H9 (cell line): ENCODE measurements around the gene NEK11. TPM values are rescaled to one million over a fixed set of nuclear protein-coding genes. Genes with fewer than 3 reads are reported as not detected.

Source experiments
- DNase-seq: peaks from one replicate; pipeline ENCODE4 v3.0.0-alpha.2; 2017
- H2AFZ ChIP-seq: one replicate; pipeline ENCODE4 v1.6.1; 2013; ENCODE audit warnings: mild to moderate bottlenecking, low read length, control low read depth, moderate library complexity
- H2AK5ac ChIP-seq: 2 replicates; pipeline ENCODE4 v1.6.1; 2013; ENCODE audit warnings: low read length, control low read depth, mixed read lengths; ENCODE audit not compliant: insufficient read length
- H2BK120ac ChIP-seq: one replicate; pipeline ENCODE4 v1.6.1; 2013; ENCODE audit warnings: low read depth, mild to moderate bottlenecking, low read length, control low read depth, inconsistent platforms; ENCODE audit not compliant: poor library complexity, severe bottlenecking
- H2BK12ac ChIP-seq: 2 replicates; pipeline ENCODE4 v1.6.1; 2013; ENCODE audit warnings: low read length, control low read depth, mixed read lengths, low read depth; ENCODE audit not compliant: insufficient read length
- H2BK15ac ChIP-seq: 2 replicates; pipeline ENCODE4 v1.6.1; 2013; ENCODE audit warnings: low read depth, low read length, control low read depth
- H2BK20ac ChIP-seq: one replicate; pipeline ENCODE4 v1.6.1; 2013; ENCODE audit warnings: low read depth, mild to moderate bottlenecking, low read length, control low read depth, inconsistent platforms; ENCODE audit not compliant: poor library complexity, severe bottlenecking
- H2BK5ac ChIP-seq: 2 replicates; pipeline ENCODE4 v1.6.1; 2013; ENCODE audit warnings: low read length, control low read depth, mixed read lengths; ENCODE audit not compliant: insufficient read length
- H3K14ac ChIP-seq: 2 replicates; pipeline ENCODE4 v1.6.1; 2013; ENCODE audit warnings: low read length, control low read depth; ENCODE audit not compliant: insufficient read depth
- H3K18ac ChIP-seq: 2 replicates; pipeline ENCODE4 v1.6.1; 2013; ENCODE audit warnings: low read depth, mild to moderate bottlenecking, mixed read lengths, low read length, control low read depth; ENCODE audit not compliant: insufficient read length
- H3K23ac ChIP-seq: 2 replicates; pipeline ENCODE4 v1.6.1; 2013; ENCODE audit warnings: low read length, control low read depth, mixed read lengths, low read depth; ENCODE audit not compliant: insufficient read length
- H3K23me2 ChIP-seq: 2 replicates; pipeline ENCODE4 v1.6.1; 2013; ENCODE audit warnings: low read depth, mild to moderate bottlenecking, mixed read lengths, low read length, control low read depth; ENCODE audit not compliant: insufficient read length, poor library complexity, severe bottlenecking
- H3K27ac ChIP-seq: 2 replicates; pipeline ENCODE4 v1.5.1; 2013; ENCODE audit warnings: low read length, control low read depth, mixed read lengths, low read depth; ENCODE audit not compliant: insufficient read length
- H3K27me3 ChIP-seq: 2 replicates; pipeline ENCODE4 v1.6.1; 2013; ENCODE audit warnings: low read length, control low read depth, inconsistent platforms; ENCODE audit not compliant: insufficient read depth
- H3K4ac ChIP-seq: 2 replicates; pipeline ENCODE4 v1.6.1; 2013; ENCODE audit warnings: low read depth, mild to moderate bottlenecking, control low read depth, inconsistent platforms, low read length, moderate library complexity
- H3K4me1 ChIP-seq: 2 replicates; pipeline ENCODE4 v1.6.1; 2013; ENCODE audit warnings: low read length, control low read depth, inconsistent platforms; ENCODE audit not compliant: insufficient read depth
- H3K4me2 ChIP-seq: 2 replicates; pipeline ENCODE4 v1.6.1; 2013; ENCODE audit warnings: low read length, control low read depth, mixed read lengths; ENCODE audit not compliant: insufficient read length, insufficient read depth
- H3K56ac ChIP-seq: 2 replicates; pipeline ENCODE4 v1.6.1; 2013; ENCODE audit warnings: low read depth, mild to moderate bottlenecking, mixed read lengths, low read length, control low read depth; ENCODE audit not compliant: insufficient read length
- H3K79me1 ChIP-seq: 2 replicates; pipeline ENCODE4 v1.6.1; 2013; ENCODE audit warnings: low read depth, mild to moderate bottlenecking, moderate library complexity, low read length, control low read depth, inconsistent platforms; ENCODE audit not compliant: insufficient read depth, poor library complexity, severe bottlenecking
- H3K79me2 ChIP-seq: 2 replicates; pipeline ENCODE4 v1.6.1; 2013; ENCODE audit warnings: low read length, control low read depth, inconsistent platforms; ENCODE audit not compliant: insufficient read depth
- H3K9ac ChIP-seq: 2 replicates; pipeline ENCODE4 v1.6.1; 2013; ENCODE audit warnings: low read length, control low read depth, mixed read lengths; ENCODE audit not compliant: insufficient read length; ENCODE audit errors: extremely low read depth
- H3K9me3 ChIP-seq: one replicate; pipeline ENCODE4 v1.6.1; 2013; ENCODE audit warnings: low read depth, low read length, inconsistent platforms; ENCODE audit not compliant: control insufficient read depth
- H3T11ph ChIP-seq: one replicate; pipeline ENCODE4 v1.6.1; 2013; ENCODE audit warnings: mild to moderate bottlenecking, low read length, control low read depth, inconsistent platforms
- H4K20me1 ChIP-seq: one replicate; pipeline ENCODE4 v1.6.1; 2013; ENCODE audit not compliant: control insufficient read depth, insufficient read length, insufficient read depth
- H4K5ac ChIP-seq: 2 replicates; pipeline ENCODE4 v1.6.1; 2013; ENCODE audit warnings: low read depth, mild to moderate bottlenecking, mixed read lengths, low read length, control low read depth; ENCODE audit not compliant: insufficient read length
- H4K8ac ChIP-seq: replicated peaks from 2 replicates; pipeline ENCODE4 v1.6.1; 2013; ENCODE audit warnings: low read length, control low read depth, mixed read lengths, low read depth; ENCODE audit not compliant: insufficient read length
- H4K91ac ChIP-seq: 2 replicates; pipeline ENCODE4 v1.6.1; 2013; ENCODE audit warnings: low read depth, mild to moderate bottlenecking, moderate library complexity, mixed read lengths, low read length, control low read depth; ENCODE audit not compliant: insufficient read length
- H3K27ac Mint-ChIP-seq, 3 experiments: 2 replicates in 2 of 3; 3 replicates in 1 of 3; pipeline ENCODE4 v1.8.0; 2020 to 2021; ENCODE audit warnings: mixed read lengths in 3 of 3, mild to moderate bottlenecking in 1 of 3, moderate library complexity in 1 of 3
- H3K27me3 Mint-ChIP-seq: 2 replicates; pipeline ENCODE4 v1.8.0; 2021; ENCODE audit warnings: low read depth, mild to moderate bottlenecking, moderate library complexity, mixed read lengths
- H3K36me3 Mint-ChIP-seq, 3 experiments: 2 replicates in 2 of 3; 3 replicates in 1 of 3; pipeline ENCODE4 v1.8.0; 2020 to 2021; ENCODE audit warnings: low read depth in 3 of 3, mixed read lengths in 3 of 3; ENCODE audit not compliant: insufficient read depth in 1 of 3
- H3K4me1 Mint-ChIP-seq, 2 experiments: 2 replicates each; pipeline ENCODE4 v1.8.0; 2020; ENCODE audit warnings: mixed read lengths in 2 of 2
- H3K4me3 Mint-ChIP-seq, 2 experiments: 2 replicates in 1 of 2; 3 replicates in 1 of 2; pipeline ENCODE4 v1.8.0; 2020 to 2021; ENCODE audit warnings: mild to moderate bottlenecking in 2 of 2, mixed read lengths in 2 of 2, moderate library complexity in 1 of 2
- H3K9me3 Mint-ChIP-seq, 2 experiments: 2 replicates in 1 of 2; 3 replicates in 1 of 2; pipeline ENCODE4 v1.8.0; 2020; ENCODE audit warnings: mild to moderate bottlenecking in 2 of 2, mixed read lengths in 2 of 2, moderate library complexity in 1 of 2
- WGBS: extraction: QIAGEN DNeasy Blood & Tissue Kit; methylation state at CpG from one replicate; pipeline ENCODE4 v1.1.7; 2013; ENCODE audit warnings: missing lambda C conversion rate, low lambda C conversion rate, mixed read lengths; ENCODE audit not compliant: insufficient read length; ENCODE audit errors: extremely low coverage; 5-methylcytosine and 5-hydroxymethylcytosine counted together
- total RNA-seq: library from RNA; stranded (reverse); gene quantifications from 2 replicates; pipeline ENCODE4 v1.2.1, GENCODE V29; 2021
- TF ChIP-seq, protein P1 (sequence below): fragments of 200-600 bp; sonication (generic); conservative IDR thresholded peaks from 3 replicates; pipeline ENCODE4 v1.8.0; 2021; ENCODE audit warnings: antibody characterized with exemption, mild to moderate bottlenecking

Gene NEK11
- total RNA-seq, 1 experiment from 2014 or later: 2.5 TPM

DNA sequence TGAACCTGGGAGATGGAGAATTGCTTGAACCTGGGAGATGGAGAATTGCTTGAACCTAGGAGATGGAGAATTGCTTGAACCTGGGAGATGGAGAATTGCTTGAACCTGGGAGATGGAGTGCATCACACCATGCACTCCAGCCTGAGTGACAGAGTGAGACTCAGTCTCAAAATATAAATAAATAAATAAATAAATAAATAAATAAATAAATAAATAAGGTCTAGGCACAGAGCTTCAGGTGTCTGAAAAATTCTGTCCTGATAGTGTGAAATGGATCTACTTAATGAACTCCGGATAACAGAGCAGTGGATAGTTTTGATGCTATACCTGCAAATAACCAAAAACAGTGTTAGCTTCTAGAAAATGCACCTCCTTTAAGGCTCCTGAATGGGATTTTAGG is 330.6 kb downstream of the NEK11 start:
- H4K20me1 ChIP-seq: no peaks in the 10 kb centered on the region
- H2AFZ ChIP-seq: no peak overlapping the region
- no peaks in the 10 kb centered on the region for H3K4me1 ChIP-seq
- H2AK5ac ChIP-seq: no peak overlapping the region
- TF ChIP-seq, protein P1, sequence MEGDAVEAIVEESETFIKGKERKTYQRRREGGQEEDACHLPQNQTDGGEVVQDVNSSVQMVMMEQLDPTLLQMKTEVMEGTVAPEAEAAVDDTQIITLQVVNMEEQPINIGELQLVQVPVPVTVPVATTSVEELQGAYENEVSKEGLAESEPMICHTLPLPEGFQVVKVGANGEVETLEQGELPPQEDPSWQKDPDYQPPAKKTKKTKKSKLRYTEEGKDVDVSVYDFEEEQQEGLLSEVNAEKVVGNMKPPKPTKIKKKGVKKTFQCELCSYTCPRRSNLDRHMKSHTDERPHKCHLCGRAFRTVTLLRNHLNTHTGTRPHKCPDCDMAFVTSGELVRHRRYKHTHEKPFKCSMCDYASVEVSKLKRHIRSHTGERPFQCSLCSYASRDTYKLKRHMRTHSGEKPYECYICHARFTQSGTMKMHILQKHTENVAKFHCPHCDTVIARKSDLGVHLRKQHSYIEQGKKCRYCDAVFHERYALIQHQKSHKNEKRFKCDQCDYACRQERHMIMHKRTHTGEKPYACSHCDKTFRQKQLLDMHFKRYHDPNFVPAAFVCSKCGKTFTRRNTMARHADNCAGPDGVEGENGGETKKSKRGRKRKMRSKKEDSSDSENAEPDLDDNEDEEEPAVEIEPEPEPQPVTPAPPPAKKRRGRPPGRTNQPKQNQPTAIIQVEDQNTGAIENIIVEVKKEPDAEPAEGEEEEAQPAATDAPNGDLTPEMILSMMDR: no peak
- H3K27ac Mint-ChIP-seq: no peak overlapping the region
- H3K79me1 ChIP-seq: no peaks in the 10 kb centered on the region
- H3K9me3 Mint-ChIP-seq: peaks cover 0 to under 1% of the 10 kb centered on the region in 2 experiments; a peak in 1 of 5 replicates
- H2BK5ac ChIP-seq: no peak overlapping the region
- no peak overlapping the region for H3K18ac ChIP-seq
- no peak for DNase-seq
- no peak overlapping the region for H3K27ac ChIP-seq
- no peak overlapping the region for H2BK12ac ChIP-seq
- no CpG with 5 or more reads among the region's 1 CpG for WGBS
- H3K14ac ChIP-seq: no peak overlapping the region
- no peak overlapping the region for H3K23ac ChIP-seq
- H2BK20ac ChIP-seq: no peak overlapping the region
- no peak overlapping the region for H3K4me3 Mint-ChIP-seq
- peaks cover 0 to under 1% (median 0%) of the 10 kb centered on the region in 3 experiments; a peak in 2 of 7 replicates for H3K36me3 Mint-ChIP-seq
- H3K4ac ChIP-seq: no peak overlapping the region
- H2BK120ac ChIP-seq: no peak overlapping the region
- H4K8ac ChIP-seq: no peak overlapping the region
- H4K91ac ChIP-seq: no peak overlapping the region
- no peaks in the 10 kb centered on the region; the same call in 1 of the 2 replicates for H3K27me3 Mint-ChIP-seq
- no peak overlapping the region for H2BK15ac ChIP-seq
- no peaks in the 10 kb centered on the region for H3K27me3 ChIP-seq
- H4K5ac ChIP-seq: no peak overlapping the region
- no peak overlapping the region for H3T11ph ChIP-seq
- H3K4me2 ChIP-seq: no peak overlapping the region
- no peak overlapping the region for H3K56ac ChIP-seq
- H3K4me1 Mint-ChIP-seq: peaks cover 15 to 20% of the 10 kb centered on the region in 2 experiments
- H3K23me2 ChIP-seq: peaks cover 4% of the 10 kb centered on the region
- H3K9me3 ChIP-seq: no peaks in the 10 kb centered on the region
- H3K9ac ChIP-seq: no peak overlapping the region
- no peaks in the 10 kb centered on the region for H3K79me2 ChIP-seq
